ENCODE data around the gene CIRBP.

Gene CIRBP

DNA sequence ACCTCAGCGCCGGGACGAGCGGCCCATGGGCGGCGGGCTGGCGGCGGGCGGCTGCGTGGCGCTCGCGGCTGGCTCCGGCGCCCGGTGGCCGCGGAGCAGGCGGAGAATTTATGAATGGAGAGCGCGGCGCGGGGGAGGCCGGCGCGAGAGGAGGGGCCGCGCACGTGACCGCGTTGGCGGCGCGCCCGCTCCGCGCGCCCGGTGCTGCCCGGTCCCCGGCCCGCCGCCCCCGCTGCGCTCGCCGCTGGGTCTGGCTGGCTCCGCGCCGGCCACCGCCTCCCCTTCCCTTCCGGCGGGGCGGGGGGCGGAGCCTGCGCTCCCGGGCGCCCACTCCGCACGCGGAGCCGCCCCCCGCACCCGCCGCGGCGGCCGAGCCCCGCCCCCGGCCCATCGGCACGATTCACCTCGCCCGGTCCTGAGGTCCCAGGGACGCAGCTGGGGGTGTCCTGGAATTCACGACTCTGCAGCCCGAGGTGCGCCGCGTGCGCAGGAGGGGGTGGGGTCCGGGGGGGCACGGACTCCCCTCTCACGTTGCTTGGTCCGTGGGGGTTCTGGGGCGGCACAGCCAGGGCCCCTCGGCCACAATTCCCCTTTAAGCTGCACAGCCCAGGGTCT, 31.3 kb upstream of the CIRBP start, which contains the start of gene CBARP:
TSS of gene CBARP (minus strand) at position 252 of the 615 bp plus-strand sequence. CDS start 1,905 bp downstream, outside the sequence.
- POLR2A ChIA-PET, result interaction anchor here (0.6 to 0.9 kb wide), 2 partner anchors 29 to 136 kb away, joined by 3 read pairs; no protein-coding TSS in a partner anchor
- peak within 1 kb of the TSS; percentile 74 for H3K4me3 ChIP-seq (ENCODE audit: low read depth, low read length)
- TF ChIP-seq, protein P1, sequence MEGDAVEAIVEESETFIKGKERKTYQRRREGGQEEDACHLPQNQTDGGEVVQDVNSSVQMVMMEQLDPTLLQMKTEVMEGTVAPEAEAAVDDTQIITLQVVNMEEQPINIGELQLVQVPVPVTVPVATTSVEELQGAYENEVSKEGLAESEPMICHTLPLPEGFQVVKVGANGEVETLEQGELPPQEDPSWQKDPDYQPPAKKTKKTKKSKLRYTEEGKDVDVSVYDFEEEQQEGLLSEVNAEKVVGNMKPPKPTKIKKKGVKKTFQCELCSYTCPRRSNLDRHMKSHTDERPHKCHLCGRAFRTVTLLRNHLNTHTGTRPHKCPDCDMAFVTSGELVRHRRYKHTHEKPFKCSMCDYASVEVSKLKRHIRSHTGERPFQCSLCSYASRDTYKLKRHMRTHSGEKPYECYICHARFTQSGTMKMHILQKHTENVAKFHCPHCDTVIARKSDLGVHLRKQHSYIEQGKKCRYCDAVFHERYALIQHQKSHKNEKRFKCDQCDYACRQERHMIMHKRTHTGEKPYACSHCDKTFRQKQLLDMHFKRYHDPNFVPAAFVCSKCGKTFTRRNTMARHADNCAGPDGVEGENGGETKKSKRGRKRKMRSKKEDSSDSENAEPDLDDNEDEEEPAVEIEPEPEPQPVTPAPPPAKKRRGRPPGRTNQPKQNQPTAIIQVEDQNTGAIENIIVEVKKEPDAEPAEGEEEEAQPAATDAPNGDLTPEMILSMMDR (IDR thresholded peaks at IDR 0.05; ENCODE audit: insufficient read depth, low read length, missing control alignments), result no peak
- CTCF ChIA-PET, result interaction anchor here (0.5 to 9.7 kb wide), 10 partner anchors 10 to 315 kb away, joined by 3 to 626 read pairs (median 5); partner anchors contain the start of genes CIRBP and GPX4
- no peak for DNase-seq (ENCODE audit: low read depth, low spot score)

- TF ChIP-seq, protein P1 (IDR thresholded peaks at IDR 0.05; ENCODE audit: insufficient read depth, low read length, missing control alignments), result no peak
- peak overlapping the region; percentile 74 for H3K4me3 ChIP-seq (ENCODE audit: low read depth, low read length)
- ChIA-PET CTCF (interaction anchor here (0.5 to 9.7 kb wide), 13 partner anchors 11 to 315 kb away, joined by 3 to 626 read pairs (median 4); partner anchors contain the start of genes CIRBP and GPX4), POLR2A (interaction anchor here (0.9 to 1.9 kb wide), 2 partner anchors 28 to 31 kb away, joined by 3 to 6 read pairs; partner anchors contain the start of gene CIRBP)
- no peak for DNase-seq (ENCODE audit: low read depth, low spot score)
These were observed 30.5 kb upstream of the CIRBP start for GRCh38 chr19:1238369-1239303.

GRCh38 chr19:1239420-1239795, 29.7 kb upstream of the CIRBP start:
- ChIA-PET POLR2A (interaction anchor here (1.9 kb wide), 1 partner anchor 30 kb away, joined by 6 read pairs; the partner anchor contains the start of gene CIRBP), CTCF (interaction anchor here (0.7 to 9.7 kb wide), 12 partner anchors 12 to 316 kb away, joined by 3 to 626 read pairs (median 5); partner anchors contain the start of gene CIRBP)
- TF ChIP-seq, protein P1 (IDR thresholded peaks at IDR 0.05; ENCODE audit: insufficient read depth, low read length, missing control alignments), result no peak
- H3K4me3 ChIP-seq (ENCODE audit: low read depth, low read length), result no peak overlapping the region
- no peak for DNase-seq (ENCODE audit: low read depth, low spot score)

DNA sequence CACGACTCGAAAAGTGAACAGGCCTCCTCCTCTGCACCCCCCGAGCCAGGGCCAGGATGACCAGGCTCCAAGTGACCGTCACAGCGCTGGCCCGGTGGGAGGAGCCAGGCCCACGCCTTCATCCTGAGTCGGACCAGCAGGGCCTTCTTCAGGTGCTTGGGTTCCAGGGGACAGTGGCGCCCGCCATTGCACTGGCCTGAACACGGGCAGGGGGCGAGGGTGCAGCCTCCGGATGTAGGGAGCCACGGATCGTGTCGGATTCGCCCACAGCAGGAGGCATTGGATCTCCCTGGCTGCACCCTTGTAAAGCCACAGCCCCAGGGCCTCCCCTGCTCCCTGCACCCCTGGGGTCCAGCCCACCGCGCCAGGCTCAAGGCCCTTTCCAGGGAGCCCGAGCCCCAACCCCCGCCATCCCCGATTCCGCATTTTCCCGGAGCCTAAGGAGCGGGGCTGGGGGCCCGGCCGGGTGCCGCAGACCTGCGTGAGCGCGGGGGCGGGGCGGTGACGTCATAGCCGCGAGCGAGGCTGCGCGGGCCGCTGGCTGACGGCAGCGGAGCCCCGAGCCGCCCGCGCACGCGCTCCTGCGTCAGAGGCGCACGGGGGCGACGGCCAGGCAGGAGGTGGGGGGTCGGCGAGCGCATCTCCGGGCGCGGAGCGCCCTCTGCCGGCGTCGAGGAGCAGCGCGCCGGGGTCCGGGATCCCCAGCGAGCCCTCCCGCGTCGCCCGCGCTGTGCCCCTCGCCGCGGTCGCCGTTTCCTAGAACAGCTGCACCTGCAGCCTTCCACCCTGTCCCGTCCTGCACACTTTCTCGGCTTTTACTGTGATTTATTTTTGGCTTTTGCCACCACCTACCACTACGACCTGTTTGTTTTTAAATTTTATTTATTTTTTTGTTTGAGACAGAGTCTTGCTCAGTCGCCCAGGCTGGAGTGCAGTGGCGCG, 29.1 kb upstream of the CIRBP start:
- peak overlapping the region; percentile 47 for H3K4me3 ChIP-seq (ENCODE audit: low read depth, low read length)
- POLR2A ChIA-PET, result interaction anchor here (1.8 to 1.9 kb wide), 2 partner anchors 29 kb away, joined by 6 to 13 read pairs; partner anchors contain the start of gene CIRBP
- TF ChIP-seq, protein P1 (IDR thresholded peaks at IDR 0.05; ENCODE audit: insufficient read depth, low read length, missing control alignments), result peak; percentile 70
- CTCF ChIA-PET, result interaction anchor here (0.7 to 9.7 kb wide), 37 partner anchors 12 to 450 kb away, joined by 3 to 626 read pairs (median 4); partner anchors contain the start of gene CIRBP
- no peak for DNase-seq (ENCODE audit: low read depth, low spot score)

DNA sequence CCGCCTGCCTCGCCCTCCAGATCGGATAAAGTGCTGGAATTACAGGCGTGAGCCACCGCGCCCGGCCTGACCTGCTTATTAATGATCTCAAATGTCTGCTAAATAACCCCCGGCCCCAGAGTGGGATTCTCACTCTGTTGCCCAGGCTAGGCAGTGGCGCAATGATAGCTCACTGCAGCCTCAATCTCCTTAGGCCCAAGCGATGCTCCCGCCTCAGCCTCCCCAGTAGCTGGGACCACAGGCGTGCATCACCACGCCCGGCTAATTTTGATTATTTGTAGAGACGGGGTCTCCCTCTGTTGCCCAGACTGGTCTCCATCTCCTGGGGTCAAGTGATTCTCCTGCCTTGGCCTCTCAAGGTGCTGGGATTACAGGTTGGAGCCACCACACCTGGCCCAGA, 28.2 kb upstream of the CIRBP start:
- POLR2A ChIA-PET, result interaction anchor here (0.7 to 1.8 kb wide), 3 partner anchors 12 to 28 kb away, joined by 5 to 13 read pairs (median 6); partner anchors contain the start of gene CIRBP
- DNase-seq (ENCODE audit: low read depth, low spot score), result no peak
- CTCF ChIA-PET, result interaction anchor here (0.6 to 9.7 kb wide), 36 partner anchors 12 to 501 kb away, joined by 3 to 626 read pairs (median 4); partner anchors contain the start of gene CIRBP
- TF ChIP-seq, protein P1 (IDR thresholded peaks at IDR 0.05; ENCODE audit: insufficient read depth, low read length, missing control alignments), result no peak
- no peak overlapping the region; the same call in 1 of the 2 replicates for H3K4me3 ChIP-seq (ENCODE audit: low read depth, low read length)
